GM19043 (cell line): ENCODE measurements around the gene TRRAP.
"Not testable (repeated sequence)": the region's sequence is repeated elsewhere in the genome, so short reads cannot be mapped to it uniquely, and the experiment has no call there.

ENCODE experiments used
- ATAC-seq: cut with Tn5 transposase; IDR thresholded peaks from one replicate; pipeline ENCODE4 v1.9.1; 2021; ENCODE audit warnings: low read depth; ENCODE audit not compliant: unreplicated experiment

TRRAP gene

GRCh38 chr7:98864731-98865453 is 13.4 kb upstream of the TRRAP start:
- no peak for ATAC-seq

- ATAC-seq, result no peak
Measured at GRCh38 chr7:98866351-98866750, 12.0 kb upstream of the TRRAP start.

- ATAC-seq, result no peak
Measured at GRCh38 chr7:98866765-98867164, 11.6 kb upstream of the TRRAP start.

- ATAC-seq, result no peak
Measured at GRCh38 chr7:98868450-98868849, 9.9 kb upstream of the TRRAP start.

- no peak for ATAC-seq
Measured at GRCh38 chr7:98869027-98869596, 9.2 kb upstream of the TRRAP start.

- ATAC-seq, result no peak
Measured at GRCh38 chr7:98869597-98870120, 8.7 kb upstream of the TRRAP start, which contains the start of gene TMEM130. TMEM130 (minus strand) TSS chr7:98870014; CDS start chr7:98869861, 153 bp downstream.

- peak; percentile 90 for ATAC-seq
Measured at GRCh38 chr7:98870121-98870651, 8.1 kb upstream of the TRRAP start.

- no peak for ATAC-seq
Measured at GRCh38 chr7:98870807-98871491, 7.4 kb upstream of the TRRAP start.

- ATAC-seq, result no peak
Measured at GRCh38 chr7:98872328-98872924, 5.9 kb upstream of the TRRAP start.

- ATAC-seq, result not testable (repeated sequence)
Measured at GRCh38 chr7:98873610-98874009, 4.7 kb upstream of the TRRAP start.

- no peak for ATAC-seq
Measured at GRCh38 chr7:98874942-98875341, 3.4 kb upstream of the TRRAP start.

- no peak for ATAC-seq
Measured at GRCh38 chr7:98875501-98875900, 2.8 kb upstream of the TRRAP start.

- ATAC-seq, result no peak
Measured at GRCh38 chr7:98877146-98877545, 1.2 kb upstream of the TRRAP start.

GRCh38 chr7:98877692-98878364 is 504 bp upstream of the TRRAP start:
- ATAC-seq, result no peak

GRCh38 chr7:98879198-98879978 is 1.1 kb downstream of the TRRAP start:
- peak; percentile 85 for ATAC-seq

GRCh38 chr7:98879979-98880315 is 1.6 kb downstream of the TRRAP start:
- ATAC-seq, result no peak

- no peak for ATAC-seq
Measured at GRCh38 chr7:98880485-98880884, 2.2 kb downstream of the TRRAP start.

- ATAC-seq, result no peak
Measured at GRCh38 chr7:98881561-98882315, 3.4 kb downstream of the TRRAP start.

- ATAC-seq, result no peak
Measured at GRCh38 chr7:98884416-98884815, 6.1 kb downstream of the TRRAP start.
